GM23338 (cell line): ENCODE results near the gene RAB29. TPM values are rescaled to one million over a fixed set of nuclear protein-coding genes. Genes with fewer than 3 reads are reported as not detected.

Experiments
- ATAC-seq: fragments of 200-7000 bp; cut with Tn5 transposase; 3 replicates; pipeline ENCODE4 v1.9.1; 2020
- DNase-seq: peaks from one replicate; pipeline ENCODE4 v3.0.0-alpha.2; 2015; ENCODE audit warnings: low spot score
- H2AFZ ChIP-seq: fragments of 200-600 bp; sonication (generic); 2 replicates; pipeline ENCODE4 v1.8.0; 2016; ENCODE audit warnings: antibody characterized with exemption, mild to moderate bottlenecking, moderate library complexity
- H3F3A ChIP-seq: fragments of 200-600 bp; sonication (generic); replicated peaks from 2 replicates; pipeline ENCODE4 v1.8.0; 2017; ENCODE audit warnings: antibody characterized with exemption, mixed run types, low read depth
- H3K27ac ChIP-seq: fragments of 200-600 bp; sonication (generic); 2 replicates; pipeline ENCODE4 v1.6.1; 2016; ENCODE audit warnings: low read depth
- H3K27me3 ChIP-seq: fragments of 200-600 bp; sonication (generic); 2 replicates; pipeline ENCODE4 v1.8.0; 2016; ENCODE audit warnings: mild to moderate bottlenecking, mixed run types, moderate library complexity; ENCODE audit not compliant: insufficient read depth
- H3K36me3 ChIP-seq: fragments of 200-600 bp; sonication (generic); 2 replicates; pipeline ENCODE4 v1.8.0; 2016; ENCODE audit warnings: mild to moderate bottlenecking; ENCODE audit not compliant: insufficient read depth
- H3K4me1 ChIP-seq: fragments of 200-600 bp; sonication (generic); 2 replicates; pipeline ENCODE4 v1.8.0; 2016; ENCODE audit warnings: mild to moderate bottlenecking, moderate library complexity; ENCODE audit not compliant: insufficient read depth
- H3K4me2 ChIP-seq: fragments of 200-600 bp; sonication (generic); 2 replicates; pipeline ENCODE4 v1.7.1; 2017; ENCODE audit warnings: mixed run types
- H3K4me3 ChIP-seq: fragments of 200-600 bp; sonication (generic); 2 replicates; pipeline ENCODE4 v1.6.1; 2016; ENCODE audit warnings: mixed run types
- H3K79me2 ChIP-seq: fragments of 200-600 bp; sonication (generic); replicated peaks from 2 replicates; pipeline ENCODE4 v1.8.0; 2017; ENCODE audit warnings: mild to moderate bottlenecking; ENCODE audit not compliant: insufficient read depth
- H3K9me2 ChIP-seq: fragments of 200-600 bp; sonication (generic); 2 replicates; pipeline ENCODE4 v1.8.0; 2017; ENCODE audit not compliant: insufficient read depth
- H4K20me1 ChIP-seq: fragments of 200-600 bp; sonication (generic); replicated peaks from 2 replicates; pipeline ENCODE4 v1.8.0; 2017; ENCODE audit warnings: mild to moderate bottlenecking; ENCODE audit not compliant: insufficient read depth
- H3K27ac Mint-ChIP-seq: 2 replicates; pipeline ENCODE4 v1.8.0; 2020; ENCODE audit warnings: inconsistent platforms, mild to moderate bottlenecking, moderate library complexity, mixed read lengths
- H3K27me3 Mint-ChIP-seq: 3 replicates; pipeline ENCODE4 v1.8.0; 2022; ENCODE audit warnings: low read depth, mild to moderate bottlenecking, moderate library complexity, mixed read lengths, inconsistent platforms; ENCODE audit not compliant: insufficient read depth, poor library complexity
- H3K36me3 Mint-ChIP-seq: 3 replicates; pipeline ENCODE4 v1.8.0; 2021; ENCODE audit warnings: low read depth, mild to moderate bottlenecking, inconsistent platforms, moderate library complexity, mixed read lengths
- H3K4me1 Mint-ChIP-seq: 3 replicates; pipeline ENCODE4 v1.8.0; 2020; ENCODE audit warnings: mild to moderate bottlenecking, inconsistent platforms, mixed read lengths
- H3K4me3 Mint-ChIP-seq: 3 replicates; pipeline ENCODE4 v1.8.0; 2021; ENCODE audit warnings: moderate library complexity, mild to moderate bottlenecking, inconsistent platforms, mixed read lengths
- H3K9me3 Mint-ChIP-seq: 3 replicates; pipeline ENCODE4 v1.8.0; 2020; ENCODE audit warnings: moderate library complexity, mild to moderate bottlenecking, inconsistent platforms, mixed read lengths
- CREB1 ChIP-seq: fragments of 250-450 bp; sonication (Bioruptor Pico); IDR thresholded peaks from 2 replicates; pipeline ENCODE4 v1.5.0; 2020; ENCODE audit warnings: low read depth, mild to moderate bottlenecking, moderate library complexity
- CTCF ChIP-seq, 2 experiments: fragments of 200-600 bp in 1 of 2; sonication (generic) in 1 of 2; conservative IDR thresholded peaks; 2 replicates each; pipeline versions ENCODE4 v1.5.1 to v1.6.1; 2016 to 2017; ENCODE audit warnings: antibody characterized with exemption in 2 of 2, low read depth in 2 of 2, mild to moderate bottlenecking in 2 of 2, moderate library complexity in 1 of 2
- EZH2 ChIP-seq: fragments of 200-600 bp; sonication (generic); IDR thresholded peaks from one replicate; pipeline ENCODE4 v1.8.0; 2017; ENCODE audit warnings: antibody characterized with exemption, mild to moderate bottlenecking, low read depth; ENCODE audit not compliant: unreplicated experiment
- EZH2phosphoT487 ChIP-seq: fragments of 200-600 bp; sonication (generic); IDR thresholded peaks from one replicate; pipeline ENCODE4 v1.8.1; 2018; ENCODE audit warnings: antibody characterized with exemption; ENCODE audit not compliant: unreplicated experiment
- JUNB ChIP-seq: IDR thresholded peaks from one replicate; pipeline ENCODE4 v1.6.1; 2016; ENCODE audit warnings: antibody characterized with exemption; ENCODE audit not compliant: unreplicated experiment
- NANOG ChIP-seq: IDR thresholded peaks from 2 replicates; pipeline ENCODE4 v1.6.1; 2016; ENCODE audit warnings: antibody characterized with exemption, borderline replicate concordance
- POLR2AphosphoS5 ChIP-seq: IDR thresholded peaks from 2 replicates; pipeline ENCODE4 v1.6.1; 2016; ENCODE audit warnings: antibody characterized with exemption, low read depth
- STAT1 ChIP-seq: IDR thresholded peaks from one replicate; pipeline ENCODE4 v1.6.1; 2016; ENCODE audit warnings: antibody characterized with exemption; ENCODE audit not compliant: unreplicated experiment
- ZNF114 ChIP-seq: fragments of 250-450 bp; sonication (Bioruptor Pico); IDR thresholded peaks from 2 replicates; pipeline ENCODE4 v1.5.0; 2020; ENCODE audit warnings: mild to moderate bottlenecking, moderate library complexity
- ZNF331 ChIP-seq: fragments of 250-450 bp; sonication (Bioruptor Pico); IDR thresholded peaks from 2 replicates; pipeline ENCODE4 v1.5.0; 2020; ENCODE audit warnings: low read depth, mild to moderate bottlenecking, moderate library complexity
- ZNF462 ChIP-seq: fragments of 250-450 bp; sonication (Bioruptor Pico); IDR thresholded peaks from 2 replicates; pipeline ENCODE4 v1.5.0; 2020; ENCODE audit warnings: mild to moderate bottlenecking, moderate library complexity
- polyA plus RNA-seq: library from polyadenylated mRNA; unstranded; fragments of >200 nt; fragmentation: Nextera tagmentation; extraction: Ambion mirVana; gene quantifications from 2 replicates; pipeline ENCODE4 v1.2.1, GENCODE V29; 2016
- total RNA-seq: library from RNA; depleted of rRNA; stranded (reverse); fragments of >200 nt; shearing (Covaris generic); gene quantifications from 2 replicates; pipeline ENCODE4 v1.2.3, GENCODE V29; 2014

The RAB29 gene
- total and polyA plus RNA-seq, 2 experiments from 2014 or later, result 7.1 to 9.1 TPM

GRCh38 chr1:205774198-205775014 lies 876 bp downstream of the RAB29 start:
- Histone ChIP-seq H3K4me1 (peaks cover 9% of the 10 kb centered on the region), H3F3A (peaks cover 6% of the 10 kb centered on the region; the same call in 1 of the 2 replicates), H3K4me3 (peak overlapping the region; percentile 68), H3K9me2 (no peaks in the 10 kb centered on the region), H3K27me3 (peaks cover 41% of the 10 kb centered on the region), H4K20me1 (peaks cover 4% of the 10 kb centered on the region; the same call in 1 of the 2 replicates), H3K4me2 (peak overlapping the region; percentile 86), H3K27ac (no peak overlapping the region), H3K79me2 (no peaks in the 10 kb centered on the region), H3K36me3 (no peaks in the 10 kb centered on the region; the same call in none of the 2 replicates), H2AFZ (peak overlapping the region; percentile 86)
- DNase-seq, result peak; percentile 65
- Mint-ChIP-seq H3K4me3 (peak overlapping the region; percentile 75), H3K9me3 (peaks cover 13% of the 10 kb centered on the region; the same call in 2 of the 3 replicates), H3K36me3 (no peaks in the 10 kb centered on the region), H3K27me3 (peaks cover 26% of the 10 kb centered on the region), H3K4me1 (peaks cover 10% of the 10 kb centered on the region), H3K27ac (no peak overlapping the region)
- no peak for TF ChIP-seq EZH2phosphoT487
- no peak for TF ChIP-seq STAT1
- no peak for TF ChIP-seq JUNB
- TF ChIP-seq CREB1 (CRISPR knock-in tag), result no peak
- no peak for TF ChIP-seq ZNF331 (CRISPR knock-in tag)
- no peak for TF ChIP-seq POLR2AphosphoS5
- TF ChIP-seq ZNF114 (CRISPR knock-in tag), result no peak
- no peak for TF ChIP-seq NANOG
- TF ChIP-seq EZH2, result no peak
- no peak for TF ChIP-seq ZNF462 (CRISPR knock-in tag)
- TF ChIP-seq CTCF (conservative IDR thresholded peaks at IDR 0.05; ENCODE audit: low read depth in 2 of 2), result no peak
- ATAC-seq, result peak; percentile 87
